SJSA1 (cell line): Measurements from ENCODE around the gene GRK3. TPM values are rescaled to one million over a fixed set of nuclear protein-coding genes. Genes with fewer than 3 reads are reported as not detected.
A peak's percentile ranks its signal among the peaks of the same experiment; 100 is the strongest.

Source experiments
- DNase-seq, 2 experiments: peaks; one replicate each; pipeline ENCODE4 v3.0.0-alpha.2; 2015 to 2020; ENCODE audit warnings: low spot score in 2 of 2, low read depth in 1 of 2
- H3K27ac ChIP-seq: fragments of 250-450 bp; sonication (Bioruptor Pico); 2 replicates; pipeline ENCODE4 v1.5.1; 2020; ENCODE audit warnings: mild to moderate bottlenecking, moderate library complexity
- H3K27me3 ChIP-seq: fragments of 250-450 bp; sonication (Bioruptor Pico); replicated peaks from 2 replicates; pipeline ENCODE4 v1.5.1; 2020; ENCODE audit warnings: mild to moderate bottlenecking, moderate library complexity
- H3K36me3 ChIP-seq: fragments of 250-450 bp; sonication (Bioruptor Pico); 2 replicates; pipeline ENCODE4 v1.5.1; 2020; ENCODE audit warnings: mild to moderate bottlenecking
- H3K4me1 ChIP-seq: fragments of 250-450 bp; sonication (Bioruptor Pico); replicated peaks from 2 replicates; pipeline ENCODE4 v1.6.1; 2021; ENCODE audit warnings: mild to moderate bottlenecking
- H3K4me3 ChIP-seq: fragments of 250-450 bp; sonication (Bioruptor Pico); 2 replicates; pipeline ENCODE4 v1.5.1; 2020; ENCODE audit warnings: mild to moderate bottlenecking
- H3K9me3 ChIP-seq: fragments of 250-450 bp; sonication (Bioruptor Pico); replicated peaks from 2 replicates; pipeline ENCODE4 v1.5.1; 2020; ENCODE audit warnings: mild to moderate bottlenecking
- total RNA-seq: library from RNA; depleted of rRNA; stranded (reverse); fragments of >200 nt; shearing (Covaris generic); gene quantifications from 2 replicates; pipeline ENCODE4 v1.2.3, GENCODE V29; 2014

Gene GRK3
- total RNA-seq, 1 experiment from 2014 or later = 6.3 TPM

- H3K4me3 ChIP-seq = no peak overlapping the region
- peak overlapping the region; percentile 99; the same call in 1 of the 2 replicates for H3K27ac ChIP-seq
- no peaks in the 10 kb centered on the region for H3K27me3 ChIP-seq
- DNase-seq = no peak
- peaks cover 66% of the 10 kb centered on the region for H3K4me1 ChIP-seq
- H3K9me3 ChIP-seq = no peaks in the 10 kb centered on the region; the same call in 1 of the 2 replicates
- no peaks in the 10 kb centered on the region for H3K36me3 ChIP-seq
Measured at GRCh38 chr22:25758316-25758715, 193.8 kb downstream of the GRK3 start.

GRCh38 chr22:25759825-25760231 is 195.4 kb downstream of the GRK3 start:
- Histone ChIP-seq H3K36me3 (no peaks in the 10 kb centered on the region), H3K4me1 (peaks cover 61% of the 10 kb centered on the region), H3K27ac (peak overlapping the region; percentile 99), H3K27me3 (no peaks in the 10 kb centered on the region), H3K9me3 (no peaks in the 10 kb centered on the region; the same call in 1 of the 2 replicates), H3K4me3 (no peak overlapping the region)
- DNase-seq = peak; percentile 89 to 94

DNA sequence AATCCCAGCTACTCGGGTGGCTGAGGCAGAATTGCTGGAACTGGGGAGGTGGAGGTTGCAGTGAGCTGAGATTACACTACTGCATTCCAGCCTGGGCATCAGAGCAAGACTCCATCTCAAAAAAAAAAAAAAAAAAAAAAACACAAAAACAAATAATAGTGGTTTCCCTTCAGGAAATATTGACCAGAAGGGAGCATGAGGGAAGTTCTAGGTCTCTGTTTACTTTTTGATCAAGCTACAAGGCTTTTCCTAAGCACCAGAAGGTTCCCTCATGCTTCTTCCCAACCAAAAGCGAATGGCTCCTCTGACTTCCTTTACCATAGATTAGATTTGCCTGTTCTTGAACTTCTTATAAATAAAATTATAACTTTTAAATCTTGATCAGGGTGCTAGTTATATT is 195.8 kb downstream of the GRK3 start:
- Histone ChIP-seq H3K27ac (peak overlapping the region; percentile 99), H3K4me3 (no peak overlapping the region), H3K27me3 (no peaks in the 10 kb centered on the region), H3K4me1 (peaks cover 56% of the 10 kb centered on the region), H3K36me3 (no peaks in the 10 kb centered on the region), H3K9me3 (no peaks in the 10 kb centered on the region; the same call in 1 of the 2 replicates)
- no peak for DNase-seq

DNA sequence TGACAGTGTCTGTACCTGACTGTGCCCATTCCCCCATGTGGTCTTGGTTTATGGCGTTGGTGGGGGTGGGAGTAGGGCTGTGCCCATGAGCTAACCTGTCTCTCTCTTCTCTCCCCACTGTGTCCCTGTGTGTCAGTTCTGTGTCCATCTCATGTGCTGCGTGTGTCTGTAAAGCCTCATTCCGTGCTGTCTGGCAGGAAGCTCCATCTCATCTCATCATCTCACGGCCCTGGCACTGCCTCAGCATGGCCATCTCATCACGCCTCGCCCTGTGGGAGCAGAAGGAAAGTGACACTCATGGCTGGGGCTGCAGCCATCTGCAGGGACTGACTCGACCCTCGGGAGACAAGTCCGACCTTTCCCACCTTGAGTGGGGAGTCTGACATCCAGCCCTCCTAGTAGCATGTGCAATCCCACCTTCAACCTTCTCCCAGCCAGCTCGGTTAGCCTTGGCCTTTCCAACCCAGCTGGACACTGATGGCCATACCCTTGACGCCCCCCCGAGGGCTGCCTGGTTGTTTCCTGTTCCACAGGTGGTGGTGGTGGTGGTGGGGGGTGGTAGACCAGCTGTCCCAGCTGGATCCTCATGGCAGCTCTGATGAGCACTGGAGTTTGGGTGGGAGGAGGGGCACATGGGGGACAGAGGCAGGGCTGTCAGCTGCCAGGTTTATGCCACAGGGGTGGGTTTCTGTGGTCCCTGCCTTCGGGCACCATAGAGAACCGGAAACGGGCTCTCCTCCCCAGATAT is 196.5 kb downstream of the GRK3 start:
- Histone ChIP-seq H3K4me1 (peaks cover 51% of the 10 kb centered on the region), H3K9me3 (peaks cover 4% of the 10 kb centered on the region), H3K27me3 (no peaks in the 10 kb centered on the region), H3K4me3 (no peak overlapping the region), H3K27ac (peak overlapping the region; percentile 99), H3K36me3 (no peaks in the 10 kb centered on the region)
- DNase-seq = no peak

- H3K36me3 ChIP-seq = no peaks in the 10 kb centered on the region
- DNase-seq = no peak
- no peak overlapping the region for H3K4me3 ChIP-seq
- H3K9me3 ChIP-seq = peaks cover 14% of the 10 kb centered on the region
- no peaks in the 10 kb centered on the region for H3K27me3 ChIP-seq
- peak overlapping the region; percentile 48; the same call in 1 of the 2 replicates for H3K27ac ChIP-seq
- H3K4me1 ChIP-seq = peaks cover 51% of the 10 kb centered on the region
Measured at GRCh38 chr22:25762147-25762546, 197.7 kb downstream of the GRK3 start.

GRCh38 chr22:25763239-25763777 is 198.8 kb downstream of the GRK3 start:
- Histone ChIP-seq H3K27me3 (no peaks in the 10 kb centered on the region), H3K4me3 (no peak overlapping the region), H3K36me3 (no peaks in the 10 kb centered on the region), H3K27ac (peak overlapping the region; percentile 48), H3K4me1 (peaks cover 47% of the 10 kb centered on the region), H3K9me3 (peaks cover 14% of the 10 kb centered on the region)
- DNase-seq = peak in 1 of 2 experiments; percentile 56

- Histone ChIP-seq H3K27ac (no peak overlapping the region), H3K36me3 (no peaks in the 10 kb centered on the region), H3K9me3 (peaks cover 14% of the 10 kb centered on the region), H3K4me3 (no peak overlapping the region), H3K27me3 (no peaks in the 10 kb centered on the region), H3K4me1 (peaks cover 39% of the 10 kb centered on the region)
- no peak for DNase-seq
Measured at GRCh38 chr22:25764270-25765015, 200.0 kb downstream of the GRK3 start.

DNA sequence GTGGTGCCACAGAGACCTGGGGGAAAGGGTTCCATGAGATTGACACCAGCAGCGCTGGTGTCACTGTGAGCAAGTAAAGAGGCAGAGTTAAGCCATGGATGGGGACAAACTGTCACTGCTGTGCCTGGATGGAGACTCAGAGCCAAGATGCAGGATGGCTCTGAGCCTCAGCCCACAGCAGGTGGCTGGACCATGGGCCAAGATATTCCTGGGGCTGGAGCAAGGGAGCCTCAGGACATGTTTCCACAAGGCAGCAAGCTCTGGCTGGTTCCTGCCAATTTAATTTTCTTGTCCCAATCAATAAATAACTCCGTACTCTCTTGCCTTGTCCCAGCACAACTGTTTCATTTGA is 200.5 kb downstream of the GRK3 start:
- Histone ChIP-seq H3K4me3 (no peak overlapping the region), H3K27me3 (no peaks in the 10 kb centered on the region), H3K36me3 (no peaks in the 10 kb centered on the region), H3K27ac (no peak overlapping the region), H3K9me3 (peaks cover 14% of the 10 kb centered on the region), H3K4me1 (peaks cover 35% of the 10 kb centered on the region)
- DNase-seq = no peak

GRCh38 chr22:25765801-25766200 is 201.3 kb downstream of the GRK3 start:
- Histone ChIP-seq H3K4me3 (no peak overlapping the region), H3K36me3 (no peaks in the 10 kb centered on the region), H3K9me3 (peaks cover 14% of the 10 kb centered on the region), H3K4me1 (peaks cover 27% of the 10 kb centered on the region), H3K27ac (no peak overlapping the region), H3K27me3 (no peaks in the 10 kb centered on the region)
- no peak for DNase-seq

- Histone ChIP-seq H3K27me3 (no peaks in the 10 kb centered on the region), H3K36me3 (no peaks in the 10 kb centered on the region), H3K4me1 (peaks cover 21% of the 10 kb centered on the region), H3K27ac (no peak overlapping the region), H3K9me3 (peaks cover 14% of the 10 kb centered on the region), H3K4me3 (no peak overlapping the region)
- DNase-seq = no peak
Measured at GRCh38 chr22:25766418-25766817, 201.9 kb downstream of the GRK3 start.

GRCh38 chr22:25770333-25770732 is 205.9 kb downstream of the GRK3 start:
- Histone ChIP-seq H3K4me3 (no peak overlapping the region), H3K27ac (no peak overlapping the region), H3K9me3 (peaks cover 14% of the 10 kb centered on the region), H3K27me3 (no peaks in the 10 kb centered on the region), H3K36me3 (no peaks in the 10 kb centered on the region), H3K4me1 (no peaks in the 10 kb centered on the region)
- DNase-seq = no peak

DNA sequence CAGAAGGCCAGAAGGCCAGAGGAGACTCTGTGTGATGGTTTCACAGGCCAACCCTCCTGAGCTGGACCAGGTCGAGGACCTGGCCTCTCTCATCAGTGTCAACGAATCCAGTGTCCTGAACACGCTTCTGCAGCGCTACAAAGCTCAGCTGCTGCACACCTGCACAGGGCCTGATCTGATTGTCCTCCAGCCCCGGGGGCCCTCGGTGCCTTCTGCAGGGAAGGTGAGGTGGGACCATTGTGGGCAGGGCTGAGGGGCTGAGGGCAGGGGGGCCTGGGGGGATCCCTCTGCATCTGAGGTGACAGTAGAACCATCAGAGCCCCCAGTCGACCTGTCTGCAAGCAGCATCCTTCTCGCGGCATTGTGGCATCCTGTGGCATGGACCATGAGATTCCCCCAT is 207.8 kb downstream of the GRK3 start:
- H3K36me3 ChIP-seq = no peaks in the 10 kb centered on the region
- H3K27me3 ChIP-seq = no peaks in the 10 kb centered on the region
- H3K9me3 ChIP-seq = no peaks in the 10 kb centered on the region; the same call in 1 of the 2 replicates

GRCh38 chr22:25774575-25775026 is 210.1 kb downstream of the GRK3 start:
- DNase-seq = no peak
- Histone ChIP-seq H3K27ac (no peak overlapping the region), H3K36me3 (no peaks in the 10 kb centered on the region), H3K27me3 (no peaks in the 10 kb centered on the region), H3K4me3 (no peak overlapping the region), H3K9me3 (no peaks in the 10 kb centered on the region), H3K4me1 (no peaks in the 10 kb centered on the region)

More for the DNA sequence above, 207.8 kb downstream of the GRK3 start:
- Histone ChIP-seq H3K4me1 (no peaks in the 10 kb centered on the region), H3K4me3 (no peak overlapping the region), H3K27ac (no peak overlapping the region)
- no peak for DNase-seq

DNA sequence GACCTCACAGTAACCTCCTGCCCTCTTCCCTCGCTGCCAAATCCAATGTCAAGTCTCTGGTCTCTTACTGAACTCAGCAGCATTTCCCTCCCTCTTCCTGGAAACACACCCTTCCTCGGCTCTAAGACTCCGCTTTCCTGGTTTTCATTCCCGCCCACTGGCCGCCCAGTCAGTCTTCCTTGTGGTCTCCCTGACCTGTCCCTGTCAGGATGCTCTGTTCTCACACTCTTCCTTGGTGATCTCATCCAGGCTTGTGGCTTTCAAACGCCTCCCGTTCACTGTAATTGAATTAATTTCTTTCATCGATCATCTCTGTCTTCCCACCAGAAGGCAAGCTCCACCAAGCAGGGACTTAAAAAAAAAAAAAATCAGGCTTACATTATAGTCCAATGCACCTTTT is 211.1 kb downstream of the GRK3 start:
- Histone ChIP-seq H3K36me3 (no peaks in the 10 kb centered on the region), H3K27ac (no peak overlapping the region), H3K4me1 (no peaks in the 10 kb centered on the region), H3K4me3 (no peak overlapping the region), H3K9me3 (no peaks in the 10 kb centered on the region), H3K27me3 (no peaks in the 10 kb centered on the region)
- DNase-seq = peak in 1 of 2 experiments; percentile 36
